Measurements from ENCODE around the gene RNF224. TPM values are rescaled to one million over a fixed set of nuclear protein-coding genes. Genes with fewer than 3 reads are reported as not detected.

Gene RNF224
- 0.73 TPM for polyA plus RNA-seq (2012; ENCODE audit: insufficient read depth, insufficient read length, low read depth)

- no peaks in the 10 kb centered on the region for H3K9me3 ChIP-seq
- H3K27me3 ChIP-seq = no peaks in the 10 kb centered on the region
- H3K36me3 ChIP-seq = no peaks in the 10 kb centered on the region
- peak; percentile 90 for DNase-seq
- peaks cover 10% of the 10 kb centered on the region for H3K4me1 ChIP-seq
- no peak within 1 kb of the TSS for H3K4me3 ChIP-seq (ENCODE audit: low read depth, low read length)
- peak; percentile 91 for TF ChIP-seq CTCF (IDR thresholded peaks at IDR 0.05; ENCODE audit: low read depth, low read length)
Measured at GRCh38 chr9:137227054-137227852, at the start of gene RNF224. RNF224 (plus strand) TSS chr9:137227502; CDS start chr9:137228336, 834 bp downstream.

GRCh38 chr9:137178201-137178938 lies 48.9 kb upstream of the RNF224 start:
- TF ChIP-seq CTCF (IDR thresholded peaks at IDR 0.05; ENCODE audit: low read depth, low read length) = no peak
- Histone ChIP-seq H3K4me3 (ENCODE audit: low read depth, low read length) (no peak overlapping the region), H3K4me1 (peaks cover 3% of the 10 kb centered on the region), H3K27me3 (peaks cover 7% of the 10 kb centered on the region; the same call in 1 of the 2 replicates), H3K36me3 (peaks cover 24% of the 10 kb centered on the region), H3K9me3 (no peaks in the 10 kb centered on the region)
- no peak for DNase-seq

GRCh38 chr9:137178939-137179630 lies 48.2 kb upstream of the RNF224 start:
- TF ChIP-seq CTCF (IDR thresholded peaks at IDR 0.05; ENCODE audit: low read depth, low read length) = no peak

GRCh38 chr9:137179761-137180160 lies 47.5 kb upstream of the RNF224 start:
- H3K27me3 ChIP-seq = peaks cover 4% of the 10 kb centered on the region; the same call in 1 of the 2 replicates
- TF ChIP-seq CTCF (IDR thresholded peaks at IDR 0.05; ENCODE audit: low read depth, low read length) = no peak
- no peak overlapping the region for H3K4me3 ChIP-seq (ENCODE audit: low read depth, low read length)
- no peak for DNase-seq
- H3K36me3 ChIP-seq = peaks cover 29% of the 10 kb centered on the region
- no peaks in the 10 kb centered on the region for H3K9me3 ChIP-seq
- H3K4me1 ChIP-seq = no peaks in the 10 kb centered on the region

More at GRCh38 chr9:137178939-137179630, 48.2 kb upstream of the RNF224 start:
- no peak for DNase-seq
- Histone ChIP-seq H3K36me3 (peaks cover 29% of the 10 kb centered on the region), H3K4me1 (no peaks in the 10 kb centered on the region; the same call in 1 of the 2 replicates), H3K4me3 (ENCODE audit: low read depth, low read length) (no peak overlapping the region), H3K27me3 (peaks cover 6% of the 10 kb centered on the region; the same call in 1 of the 2 replicates), H3K9me3 (no peaks in the 10 kb centered on the region)

- Histone ChIP-seq H3K9me3 (no peaks in the 10 kb centered on the region), H3K27me3 (no peaks in the 10 kb centered on the region), H3K4me1 (no peaks in the 10 kb centered on the region), H3K36me3 (peaks cover 29% of the 10 kb centered on the region), H3K4me3 (ENCODE audit: low read depth, low read length) (no peak overlapping the region)
- no peak for TF ChIP-seq CTCF (IDR thresholded peaks at IDR 0.05; ENCODE audit: low read depth, low read length)
- DNase-seq = no peak
Measured at GRCh38 chr9:137180491-137180890, 46.8 kb upstream of the RNF224 start.

All from BE2C (cell line).